SK-N-MC (cell line): Measurements from ENCODE around the gene ZNF385B.

ENCODE experiments used
- DNase-seq: peaks from one replicate; pipeline ENCODE4 v3.0.0-alpha.2; 2011; ENCODE audit warnings: low read depth, low spot score
- H3K27ac ChIP-seq: fragments of 200-600 bp; sonication (generic); 2 replicates; pipeline ENCODE4 v1.5.1; 2016; ENCODE audit warnings: mixed run types
- H3K36me3 ChIP-seq: fragments of 200-600 bp; sonication (generic); 2 replicates; pipeline ENCODE4 v1.6.1; 2017; ENCODE audit warnings: antibody characterized with exemption, low read length, mixed read lengths; ENCODE audit not compliant: insufficient read depth
- H3K4me3 ChIP-seq: fragments of 200-600 bp; sonication (generic); 2 replicates; pipeline ENCODE4 v1.5.1; 2016
- H3K9ac ChIP-seq: fragments of 200-600 bp; sonication (generic); 2 replicates; pipeline ENCODE4 v1.8.0; 2017; ENCODE audit warnings: mixed run types, mixed read lengths; ENCODE audit not compliant: insufficient read length
- H3K9me3 ChIP-seq: fragments of 200-600 bp; sonication (generic); 2 replicates; pipeline ENCODE4 v1.6.1; 2017; ENCODE audit warnings: low read depth, mild to moderate bottlenecking, antibody characterized with exemption, low read length, moderate library complexity, mixed read lengths
- EZH2 ChIP-seq: fragments of 200-600 bp; sonication (generic); IDR thresholded peaks from one replicate; pipeline ENCODE4 v1.6.1; 2017; ENCODE audit warnings: antibody characterized with exemption
- FOXP2 ChIP-seq: optimal IDR thresholded peaks from 2 replicates; pipeline ENCODE3; 2011; ENCODE audit warnings: mild to moderate bottlenecking, moderate library complexity; ENCODE audit not compliant: insufficient read depth; ENCODE audit errors: extremely low read length, control extremely low read depth
- POLR2AphosphoS5 ChIP-seq: IDR thresholded peaks from 2 replicates; pipeline ENCODE4 v1.6.1; 2012; ENCODE audit warnings: mild to moderate bottlenecking, low read depth, low read length, borderline replicate concordance

The ZNF385B gene

DNA sequence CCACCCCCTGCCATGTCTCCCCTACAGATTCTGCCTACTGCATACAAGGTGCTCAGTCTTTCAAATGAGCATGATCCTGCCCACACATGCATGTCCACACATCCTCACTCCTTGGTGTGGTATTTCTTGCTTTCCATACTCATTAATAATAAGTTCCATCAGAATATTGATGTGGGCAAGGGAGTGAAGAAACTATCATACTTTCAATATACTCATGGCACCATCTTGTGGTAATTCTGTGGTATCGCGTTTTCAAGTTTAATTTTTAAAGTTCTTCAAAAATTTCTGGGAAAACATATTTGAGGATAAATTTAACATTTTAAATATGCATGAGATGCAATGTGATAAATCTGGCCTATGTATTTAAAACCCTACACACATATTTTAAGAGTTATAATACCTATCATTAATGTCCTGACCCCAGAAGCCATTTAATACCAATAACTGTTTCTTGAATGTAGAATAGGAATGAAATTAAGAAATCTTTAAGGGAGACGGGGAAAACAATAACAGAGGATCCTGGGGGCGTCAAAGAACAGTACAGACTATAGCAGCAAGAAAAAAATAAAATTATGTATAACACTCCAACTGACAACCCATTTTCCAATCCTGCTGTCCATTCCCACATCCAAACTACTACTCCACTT, 110.1 kb downstream of the ZNF385B start:
- peak; percentile 18 for DNase-seq

DNA sequence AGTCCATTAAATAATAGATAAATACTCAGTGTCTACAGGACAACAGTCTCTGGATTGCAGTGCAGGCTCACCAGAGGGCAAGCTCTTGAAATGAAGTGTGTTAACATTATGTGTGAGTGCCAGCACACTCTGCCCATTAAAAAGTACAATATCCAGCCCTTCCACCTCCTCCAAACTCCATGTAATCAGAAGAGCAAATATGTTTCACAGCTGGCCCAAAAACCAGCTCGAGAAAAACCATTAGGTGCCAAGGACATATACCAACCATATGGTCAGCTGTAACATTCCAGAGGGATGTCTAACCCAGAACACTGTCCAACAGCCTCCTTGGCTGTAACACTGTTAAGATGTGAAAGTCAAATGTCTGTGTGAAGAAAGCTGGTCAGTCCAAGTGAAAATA, 112.2 kb downstream of the ZNF385B start:
- DNase-seq, result no peak
- no peaks in the 10 kb centered on the region for H3K36me3 ChIP-seq
- no peak overlapping the region for H3K9ac ChIP-seq
- H3K9me3 ChIP-seq, result no peaks in the 10 kb centered on the region
- TF ChIP-seq POLR2AphosphoS5 (no peak), EZH2 (no peak), FOXP2 (no peak)
- no peak overlapping the region for H3K4me3 ChIP-seq
- H3K27ac ChIP-seq, result no peak overlapping the region

More for the DNA sequence above, 110.1 kb downstream of the ZNF385B start:
- no peaks in the 10 kb centered on the region for H3K36me3 ChIP-seq
- no peaks in the 10 kb centered on the region for H3K9me3 ChIP-seq
- H3K4me3 ChIP-seq, result no peak overlapping the region
- no peak overlapping the region for H3K27ac ChIP-seq
- no peak overlapping the region for H3K9ac ChIP-seq
- TF ChIP-seq FOXP2 (no peak), EZH2 (no peak), POLR2AphosphoS5 (no peak)

DNA sequence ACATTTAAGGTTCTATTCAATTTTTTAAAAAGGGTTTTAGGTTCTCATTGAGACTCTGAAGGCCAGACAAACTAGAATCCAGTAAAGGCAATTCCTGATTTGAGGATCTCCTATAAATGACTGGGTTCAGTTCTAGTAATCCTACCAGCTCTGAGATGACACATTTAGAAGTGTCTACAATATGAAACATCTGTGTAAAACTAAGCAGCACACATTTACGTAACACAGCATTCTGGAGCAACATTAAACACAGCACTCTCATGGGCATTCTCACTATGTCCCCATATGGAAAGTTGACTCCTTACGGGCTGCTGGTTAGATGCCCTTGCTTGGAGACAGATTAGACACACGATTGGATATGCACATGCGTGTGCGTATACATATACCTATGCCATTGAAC, 114.4 kb downstream of the ZNF385B start:
- DNase-seq, result no peak
- no peaks in the 10 kb centered on the region for H3K36me3 ChIP-seq
- H3K4me3 ChIP-seq, result no peak overlapping the region
- TF ChIP-seq FOXP2 (no peak), POLR2AphosphoS5 (no peak), EZH2 (no peak)
- H3K9me3 ChIP-seq, result no peaks in the 10 kb centered on the region
- H3K9ac ChIP-seq, result no peak overlapping the region
- H3K27ac ChIP-seq, result no peak overlapping the region

DNA sequence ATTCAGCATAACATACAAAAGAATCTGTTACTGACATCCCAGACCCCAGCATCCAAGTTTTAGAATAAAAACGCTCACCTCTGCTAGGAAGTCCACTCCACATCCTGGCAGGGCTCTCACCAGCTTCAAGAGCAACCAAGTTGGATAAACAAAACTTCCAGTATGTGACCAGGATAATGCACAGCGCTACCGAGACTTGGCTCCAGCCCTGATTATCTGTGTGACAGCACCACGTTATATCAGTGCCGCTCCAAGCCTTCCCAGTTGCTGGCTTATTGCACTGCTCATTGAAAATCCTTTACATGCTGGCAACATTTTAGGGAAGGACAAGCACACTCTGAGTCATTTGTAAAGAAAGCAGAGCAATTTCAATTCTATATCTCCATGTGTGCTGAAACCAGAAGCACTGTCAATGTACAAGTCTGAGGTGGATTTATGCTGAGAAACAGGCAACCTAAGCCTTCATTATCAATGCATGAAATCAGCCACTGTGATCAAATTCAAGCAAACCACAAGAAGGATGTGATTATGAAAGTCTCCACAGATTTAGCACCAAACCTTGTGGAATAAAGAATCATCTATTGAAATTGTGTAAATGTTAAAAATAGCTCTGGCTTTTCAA, 115.7 kb downstream of the ZNF385B start:
- TF ChIP-seq POLR2AphosphoS5 (no peak), FOXP2 (no peak), EZH2 (no peak)
- no peaks in the 10 kb centered on the region for H3K9me3 ChIP-seq
- no peaks in the 10 kb centered on the region for H3K36me3 ChIP-seq
- no peak for DNase-seq
- H3K27ac ChIP-seq, result no peak overlapping the region
- H3K9ac ChIP-seq, result no peak overlapping the region
- H3K4me3 ChIP-seq, result no peak overlapping the region

DNA sequence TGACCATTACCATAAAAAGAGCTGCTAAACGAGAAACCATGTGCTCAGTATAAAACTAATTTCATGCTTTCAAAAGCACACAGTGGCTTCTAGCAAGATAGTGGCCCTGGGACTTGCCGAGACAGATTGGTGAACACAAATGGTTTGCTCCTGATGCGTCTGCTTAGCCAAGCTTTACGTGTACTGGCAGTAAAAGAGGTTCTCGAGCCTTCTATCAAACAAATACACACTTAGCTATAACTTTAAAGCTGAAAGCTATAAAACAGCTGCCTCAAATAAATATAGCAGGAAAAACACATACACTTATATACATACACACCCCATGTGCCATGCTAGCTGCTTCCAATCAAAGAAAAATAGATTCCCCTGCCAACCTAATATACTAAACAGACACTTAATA, 117.0 kb downstream of the ZNF385B start:
- no peaks in the 10 kb centered on the region for H3K36me3 ChIP-seq
- DNase-seq, result no peak
- H3K9me3 ChIP-seq, result no peaks in the 10 kb centered on the region
- H3K4me3 ChIP-seq, result no peak overlapping the region
- H3K9ac ChIP-seq, result no peak overlapping the region
- no peak overlapping the region for H3K27ac ChIP-seq
- TF ChIP-seq EZH2 (no peak), FOXP2 (no peak), POLR2AphosphoS5 (no peak)

DNA sequence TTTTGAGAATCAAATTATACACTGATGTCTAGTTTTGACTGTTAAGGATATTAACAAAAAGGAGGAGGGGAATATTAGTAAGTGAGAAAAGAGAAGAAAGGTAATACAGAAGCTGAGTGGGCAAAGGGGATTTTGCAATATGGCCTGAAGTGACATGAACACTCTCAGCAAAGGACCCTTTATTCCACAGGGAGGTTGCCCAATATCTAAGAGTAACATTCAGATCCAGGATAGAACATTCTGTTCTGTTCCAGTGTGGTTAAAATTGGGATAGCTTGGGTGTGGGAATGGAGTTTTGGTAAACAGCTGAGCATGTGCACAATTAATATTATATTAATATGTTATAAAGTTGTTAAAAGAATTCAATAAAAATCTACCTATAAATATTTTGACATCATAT, 120.1 kb downstream of the ZNF385B start:
- Histone ChIP-seq H3K36me3 (no peaks in the 10 kb centered on the region), H3K9ac (no peak overlapping the region), H3K4me3 (no peak overlapping the region), H3K9me3 (no peaks in the 10 kb centered on the region), H3K27ac (no peak overlapping the region)
- TF ChIP-seq FOXP2 (no peak), POLR2AphosphoS5 (no peak), EZH2 (no peak)
- DNase-seq, result no peak

DNA sequence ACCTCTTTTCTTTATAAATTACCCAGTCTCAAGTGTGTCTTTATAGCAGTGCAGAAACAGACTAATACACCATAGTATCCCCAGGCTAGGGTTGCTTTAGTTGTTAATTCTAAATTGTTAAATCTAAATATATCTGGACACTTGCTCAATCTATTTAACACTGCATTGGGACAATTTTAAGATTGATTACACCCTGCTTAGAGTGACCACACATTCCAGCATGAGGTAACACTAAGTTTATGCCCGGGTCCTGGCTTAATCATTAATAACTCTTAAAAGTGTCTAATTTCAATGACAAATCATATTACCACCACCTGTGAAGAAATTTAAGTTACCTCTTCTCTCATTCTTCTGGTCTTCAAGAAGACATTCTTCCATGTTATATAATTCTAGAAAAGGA, 131.4 kb downstream of the ZNF385B start:
- Histone ChIP-seq H3K27ac (no peak overlapping the region), H3K9ac (no peak overlapping the region), H3K4me3 (no peak overlapping the region), H3K36me3 (no peaks in the 10 kb centered on the region), H3K9me3 (no peaks in the 10 kb centered on the region)
- DNase-seq, result no peak
- TF ChIP-seq EZH2 (no peak), POLR2AphosphoS5 (no peak), FOXP2 (no peak)

DNA sequence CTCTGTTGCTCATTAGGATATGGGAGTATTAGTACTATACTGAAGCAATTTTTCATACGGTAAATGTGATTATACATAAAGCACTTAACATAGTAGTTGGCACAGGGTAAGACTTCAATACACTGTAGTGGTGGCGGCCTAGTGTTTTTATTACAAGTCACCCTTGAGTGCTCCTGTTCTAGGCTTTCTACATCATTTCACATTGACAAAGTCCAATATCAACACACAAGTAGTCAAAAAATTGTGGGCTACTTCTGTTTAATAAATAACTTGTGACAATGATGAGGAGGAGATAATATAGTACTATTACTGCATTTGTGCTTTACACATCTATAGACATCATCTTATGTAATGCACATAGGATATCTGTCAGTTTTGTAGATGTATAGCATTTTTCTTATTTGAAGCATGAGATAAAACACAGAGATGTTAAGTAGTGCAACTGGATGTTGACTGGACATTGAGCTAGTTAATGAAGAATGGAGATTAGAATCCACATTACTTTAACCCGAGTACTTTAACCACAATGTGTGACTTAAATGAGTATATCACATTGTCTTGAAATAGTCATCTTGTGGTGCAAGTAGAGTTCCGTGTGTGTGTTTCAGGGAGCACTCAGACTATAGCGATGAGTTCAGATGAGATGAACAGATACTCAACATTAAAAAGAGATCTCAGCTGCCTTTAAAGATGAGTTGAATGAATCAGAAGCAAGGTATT, 134.8 kb downstream of the ZNF385B start:
- no peak overlapping the region for H3K9ac ChIP-seq
- TF ChIP-seq EZH2 (no peak), POLR2AphosphoS5 (no peak), FOXP2 (no peak)
- H3K4me3 ChIP-seq, result no peak overlapping the region
- DNase-seq, result no peak
- no peaks in the 10 kb centered on the region for H3K36me3 ChIP-seq
- H3K27ac ChIP-seq, result no peak overlapping the region
- H3K9me3 ChIP-seq, result no peaks in the 10 kb centered on the region

DNA sequence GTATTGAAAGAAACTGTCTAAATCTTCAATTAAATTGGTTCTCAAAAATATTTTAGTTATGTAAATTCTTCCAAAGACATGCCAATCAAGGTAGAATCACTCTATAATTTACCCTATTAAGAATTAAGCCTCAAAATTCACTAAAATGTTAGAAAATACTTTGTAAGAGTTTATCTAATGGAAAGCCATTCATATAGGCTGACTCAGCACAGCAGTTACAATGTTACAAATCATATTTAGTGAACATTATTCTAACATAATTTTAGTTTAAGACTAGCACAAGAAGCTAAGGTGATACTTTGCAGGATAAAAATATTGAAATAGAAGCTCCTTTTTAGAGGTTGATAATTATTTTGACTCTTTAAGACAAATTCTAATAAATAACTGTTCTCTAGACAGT, 137.0 kb downstream of the ZNF385B start:
- no peaks in the 10 kb centered on the region for H3K9me3 ChIP-seq
- no peak for DNase-seq
- no peak for TF ChIP-seq FOXP2
- H3K36me3 ChIP-seq, result no peaks in the 10 kb centered on the region
- H3K27ac ChIP-seq, result no peak overlapping the region
- H3K9ac ChIP-seq, result no peak overlapping the region
- no peak overlapping the region for H3K4me3 ChIP-seq
